GM21390 (cell line): ENCODE results near the gene PPEF1.

Source experiments
- ATAC-seq: cut with Tn5 transposase; IDR thresholded peaks from one replicate; pipeline ENCODE4 v1.9.1; 2021; ENCODE audit not compliant: unreplicated experiment

PPEF1 gene, protein sequence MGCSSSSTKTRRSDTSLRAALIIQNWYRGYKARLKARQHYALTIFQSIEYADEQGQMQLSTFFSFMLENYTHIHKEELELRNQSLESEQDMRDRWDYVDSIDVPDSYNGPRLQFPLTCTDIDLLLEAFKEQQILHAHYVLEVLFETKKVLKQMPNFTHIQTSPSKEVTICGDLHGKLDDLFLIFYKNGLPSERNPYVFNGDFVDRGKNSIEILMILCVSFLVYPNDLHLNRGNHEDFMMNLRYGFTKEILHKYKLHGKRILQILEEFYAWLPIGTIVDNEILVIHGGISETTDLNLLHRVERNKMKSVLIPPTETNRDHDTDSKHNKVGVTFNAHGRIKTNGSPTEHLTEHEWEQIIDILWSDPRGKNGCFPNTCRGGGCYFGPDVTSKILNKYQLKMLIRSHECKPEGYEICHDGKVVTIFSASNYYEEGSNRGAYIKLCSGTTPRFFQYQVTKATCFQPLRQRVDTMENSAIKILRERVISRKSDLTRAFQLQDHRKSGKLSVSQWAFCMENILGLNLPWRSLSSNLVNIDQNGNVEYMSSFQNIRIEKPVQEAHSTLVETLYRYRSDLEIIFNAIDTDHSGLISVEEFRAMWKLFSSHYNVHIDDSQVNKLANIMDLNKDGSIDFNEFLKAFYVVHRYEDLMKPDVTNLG

DNA sequence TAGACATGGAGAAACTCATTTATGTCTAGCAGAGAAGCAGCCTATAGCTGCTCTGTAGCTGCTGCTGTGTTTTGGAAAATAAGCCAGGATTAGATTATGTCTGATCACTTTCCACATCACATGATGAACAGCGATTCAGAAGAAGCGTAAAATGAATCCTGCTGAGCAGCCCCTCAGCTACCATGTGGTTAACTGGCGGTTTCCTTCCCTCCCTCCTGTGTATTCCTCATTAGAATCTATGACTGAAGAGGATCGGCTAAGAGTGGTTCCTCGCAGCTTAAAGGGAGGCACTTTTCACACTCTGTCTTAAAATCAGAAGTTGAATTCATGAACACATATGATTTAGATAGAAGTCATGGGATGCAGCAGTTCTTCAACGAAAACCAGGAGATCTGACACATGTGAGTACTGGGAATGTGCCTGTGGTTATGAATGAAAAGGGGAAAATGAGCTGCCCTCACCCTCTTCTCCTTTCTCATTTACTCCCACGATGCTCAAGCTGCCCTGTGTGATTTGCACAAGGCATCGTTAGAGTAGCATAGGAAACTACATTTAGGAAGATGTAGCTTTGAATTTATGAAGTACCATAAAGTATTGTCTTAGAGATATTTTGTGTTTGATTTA, at the start of gene PPEF1:
TSS of gene PPEF1 (plus strand) at position 220 of the 624 bp plus-strand sequence. CDS start at position 356, 136 bp downstream.
- no peak for ATAC-seq

GRCh38 chrX:18661273-18661672, 46.2 kb upstream of the PPEF1 start:
- no peak for ATAC-seq

DNA sequence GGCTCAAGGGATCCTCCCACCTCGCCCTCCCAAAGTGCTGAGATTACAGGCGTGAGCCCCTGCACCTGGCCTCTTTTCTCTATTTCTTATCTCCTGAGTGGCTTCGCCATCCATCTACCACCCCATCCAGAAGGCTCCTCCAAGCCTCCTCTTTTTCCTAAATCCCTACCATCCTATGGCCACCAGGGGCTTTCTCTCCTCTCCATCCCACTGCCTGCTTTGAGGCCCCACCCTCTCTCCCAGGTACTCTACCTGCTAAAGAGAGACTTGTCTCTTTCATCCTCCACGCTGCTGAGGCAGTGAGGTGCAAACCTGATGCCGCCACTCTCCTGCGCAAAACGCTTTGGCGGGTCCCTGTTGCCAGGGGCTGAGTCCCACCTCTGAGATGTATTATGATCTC, 42.5 kb upstream of the PPEF1 start:
- no peak for ATAC-seq

GRCh38 chrX:18666614-18667013, 40.8 kb upstream of the PPEF1 start:
- ATAC-seq = no peak

- peak; percentile 46 for ATAC-seq
Measured at GRCh38 chrX:18668071-18668835, 39.2 kb upstream of the PPEF1 start.

- no peak for ATAC-seq
Measured at GRCh38 chrX:18672008-18672407, 35.4 kb upstream of the PPEF1 start, which contains the start of gene RS1. RS1 (minus strand) TSS chrX:18672108; CDS start chrX:18672068, 40 bp downstream.

DNA sequence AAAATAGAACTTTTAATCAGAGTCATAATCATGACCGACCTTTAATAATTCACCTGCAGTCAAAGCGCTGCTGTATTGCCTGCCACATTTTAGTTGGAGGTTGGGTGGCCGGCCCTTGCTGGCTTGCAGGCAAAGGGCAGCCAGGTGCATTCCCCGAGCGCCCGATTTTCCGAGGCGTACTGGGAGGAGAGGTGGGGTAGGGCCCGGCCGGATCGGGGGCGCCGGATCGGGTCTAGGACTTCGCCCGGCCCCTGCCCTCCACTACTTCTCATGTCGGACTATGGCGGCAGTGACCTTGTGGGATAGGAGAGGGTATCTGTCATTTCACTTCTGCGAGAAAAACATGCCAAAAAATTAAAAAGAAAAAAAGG, 33.0 kb upstream of the PPEF1 start:
- ATAC-seq = peak; percentile 52

DNA sequence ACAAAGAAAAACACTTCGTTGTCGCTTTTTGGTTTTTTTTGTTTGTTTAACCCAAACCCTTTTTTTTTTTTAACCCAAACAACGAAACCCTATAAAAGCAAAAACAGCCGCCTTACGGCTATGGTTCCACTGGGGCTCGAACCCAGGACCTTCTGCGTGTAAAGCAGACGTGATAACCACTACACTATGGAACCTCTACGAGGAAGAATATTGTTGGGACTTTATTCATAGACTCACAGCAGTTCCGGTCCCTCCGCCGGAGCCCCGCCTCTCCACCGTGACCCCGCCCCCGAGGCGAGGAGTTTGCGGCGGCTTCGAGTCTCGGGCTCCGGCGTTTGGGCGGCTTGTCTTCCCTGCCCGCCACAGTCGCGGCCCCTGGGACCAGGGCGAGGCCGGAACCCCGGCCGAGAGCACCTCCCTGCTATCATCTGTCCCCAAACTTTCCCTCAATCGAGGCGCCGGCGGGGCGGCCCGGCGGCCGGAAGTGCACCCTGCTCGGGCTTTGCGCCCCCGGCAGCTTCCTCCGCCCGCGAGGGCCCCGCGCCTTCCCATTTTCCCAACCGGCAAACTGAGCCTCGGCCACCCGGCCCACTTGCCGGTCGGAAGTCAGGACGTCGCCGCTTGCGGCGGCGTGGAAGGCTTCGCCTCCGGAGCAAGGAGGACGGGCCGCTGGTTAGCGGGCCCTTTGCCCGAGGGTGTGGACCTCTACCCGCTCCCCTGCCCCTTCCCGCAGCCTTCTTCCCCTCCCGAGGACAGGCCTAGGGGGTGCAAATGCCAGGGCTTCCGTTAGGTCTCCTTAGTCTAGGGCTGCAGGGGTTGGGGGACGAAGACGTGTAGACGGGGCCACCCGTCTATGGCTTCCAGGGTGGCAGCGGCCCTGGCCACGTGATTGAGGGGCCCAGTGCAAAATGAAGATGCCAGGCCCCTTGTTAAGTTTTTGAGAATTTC, 32.4 kb upstream of the PPEF1 start:
- peak; percentile 79 for ATAC-seq

- ATAC-seq = no peak
Measured at GRCh38 chrX:18676050-18676449, 31.4 kb upstream of the PPEF1 start.

DNA sequence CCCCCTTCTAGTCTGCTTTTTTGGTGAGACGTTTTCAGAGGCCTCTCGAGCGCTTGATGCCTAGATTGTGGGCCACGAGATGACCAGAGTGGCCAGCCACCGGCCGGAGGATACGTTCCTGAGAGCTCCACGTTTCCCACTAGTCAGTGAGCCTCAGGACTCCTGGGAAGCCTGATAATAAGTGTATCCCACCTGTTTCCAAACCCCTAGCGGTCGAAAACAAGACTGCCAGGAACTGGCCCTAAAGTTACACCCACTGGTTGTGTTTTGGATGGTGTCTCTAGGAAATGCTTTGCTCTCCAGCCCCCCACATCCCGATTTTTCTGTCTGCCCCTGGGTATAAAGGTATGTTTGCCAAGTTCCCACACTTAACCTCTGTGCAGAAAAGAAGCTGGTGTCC, 31.0 kb upstream of the PPEF1 start:
- ATAC-seq = no peak

- ATAC-seq = no peak
Measured at GRCh38 chrX:18677161-18677869, 30.1 kb upstream of the PPEF1 start.

DNA sequence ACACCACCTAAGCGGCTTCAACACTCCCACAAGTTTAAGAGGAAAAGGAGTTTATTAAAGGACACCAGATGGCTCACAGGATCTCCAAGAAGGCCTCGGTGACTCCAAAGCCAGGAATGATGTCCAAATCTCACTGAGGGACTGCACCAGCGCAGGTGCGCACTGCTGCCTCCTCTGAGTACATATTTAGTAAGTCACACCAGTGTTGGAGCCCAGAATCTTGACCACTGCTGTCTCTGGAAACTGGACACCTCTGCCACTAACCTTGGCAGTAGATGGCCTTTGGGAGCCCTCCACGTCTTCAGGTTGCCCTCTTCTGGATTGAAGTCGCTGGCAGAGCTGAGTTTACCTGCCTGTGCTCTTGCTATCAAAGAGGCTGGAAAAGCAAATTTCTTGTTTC, 25.4 kb upstream of the PPEF1 start:
- ATAC-seq = no peak

- no peak for ATAC-seq
Measured at GRCh38 chrX:18682979-18683387, 24.5 kb upstream of the PPEF1 start.

- ATAC-seq = no peak
Measured at GRCh38 chrX:18687856-18688495, 19.5 kb upstream of the PPEF1 start.

DNA sequence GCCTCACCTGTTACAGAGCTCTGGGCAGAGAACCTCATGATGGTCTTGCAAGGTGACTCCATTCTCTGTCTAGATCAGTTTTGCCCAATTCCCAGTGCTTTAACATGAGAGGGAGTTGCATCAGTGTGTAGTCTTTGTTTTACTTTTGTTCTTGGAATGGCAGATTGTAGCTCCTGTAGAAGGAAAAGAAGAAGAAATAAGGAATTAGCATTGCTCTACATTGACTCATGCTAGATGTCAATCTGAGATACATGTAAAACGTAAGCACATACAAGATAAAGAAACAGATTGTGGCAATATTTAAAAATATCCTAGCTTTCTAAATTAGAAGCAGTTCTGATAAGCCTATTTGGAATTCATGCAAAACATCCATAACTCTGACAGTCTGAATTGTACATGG, 16.0 kb upstream of the PPEF1 start:
- no peak for ATAC-seq

DNA sequence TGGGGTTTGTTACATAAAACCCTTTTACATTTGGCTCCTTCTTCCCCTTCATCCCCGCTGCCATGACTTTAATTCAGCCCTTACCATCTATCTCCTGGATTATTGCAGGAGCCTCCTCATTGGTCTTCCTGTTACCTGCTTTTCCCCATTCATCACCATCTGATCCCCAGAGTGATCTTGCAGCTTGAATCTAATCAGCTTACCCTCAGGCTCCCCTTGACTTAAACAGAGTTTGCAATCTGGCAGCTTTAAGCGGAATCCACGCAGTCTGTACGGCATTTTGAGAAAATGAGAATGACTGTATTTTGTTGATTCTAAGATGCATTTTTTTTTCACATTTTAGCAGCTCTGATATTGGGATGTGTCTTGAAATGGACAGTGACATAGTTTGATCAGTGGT, 14.9 kb upstream of the PPEF1 start:
- ATAC-seq = no peak

GRCh38 chrX:18696653-18697052, 10.8 kb upstream of the PPEF1 start:
- ATAC-seq = no peak

DNA sequence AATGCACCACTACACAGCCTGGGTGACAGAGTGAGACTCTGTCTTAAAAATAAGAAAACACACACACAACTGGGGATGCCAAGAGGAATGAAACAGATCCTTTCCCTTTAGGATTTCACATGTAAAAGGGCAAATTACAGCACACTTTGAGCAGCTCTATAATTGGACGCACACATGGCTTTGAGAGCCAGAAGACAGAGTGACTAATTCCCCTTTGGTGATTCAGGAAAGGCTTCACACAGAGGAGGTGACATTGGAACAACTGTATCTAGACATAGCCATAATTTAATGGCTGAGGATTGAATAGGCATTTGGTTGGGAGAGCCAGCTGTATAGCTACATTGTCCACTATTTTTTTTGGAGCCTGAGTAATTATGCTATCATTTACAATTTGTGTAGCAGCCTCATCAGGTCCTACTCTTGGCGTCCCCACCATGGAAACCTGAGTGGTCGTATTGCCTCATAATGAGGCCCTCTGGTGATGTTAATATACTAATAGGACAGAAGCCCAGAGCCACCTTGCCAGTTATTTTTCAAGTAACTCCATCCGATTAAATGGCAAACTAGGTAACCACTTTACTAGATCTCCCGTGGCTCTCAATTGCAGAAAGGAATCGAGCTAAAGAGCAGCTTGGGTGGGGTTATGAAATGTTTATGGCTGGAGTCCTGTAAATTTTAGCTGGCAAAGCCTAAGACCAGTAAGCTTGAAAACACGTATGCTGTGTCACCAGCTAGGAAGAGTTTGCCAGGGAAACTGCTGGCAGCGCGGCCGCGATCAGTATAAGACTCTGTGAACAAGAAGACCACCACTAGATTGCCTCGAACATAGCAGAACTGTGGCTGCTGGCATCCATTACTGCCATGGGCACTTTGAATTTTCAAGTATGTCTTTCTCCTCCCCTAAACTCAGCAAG, 8.5 kb upstream of the PPEF1 start:
- no peak for ATAC-seq
